Cardiac fibroblast (primary cell): ENCODE measurements around the gene ULK1.

Experiments
- DNase-seq, 2 donors: peaks; one replicate each; pipeline versions ENCODE4 v3.0.0 to v3.0.0-alpha.2; 2010; ENCODE audit warnings: low read depth in 2 of 2
- H3K4me3 ChIP-seq, 2 donors: replicated peaks in 1 of 2; 1 replicate in 1 of 2; 2 replicates in 1 of 2; pipeline ENCODE4 v1.5.1; 2011; ENCODE audit warnings: low read depth in 2 of 2, low read length in 2 of 2, mild to moderate bottlenecking in 2 of 2, moderate library complexity in 1 of 2
- CTCF ChIP-seq: IDR thresholded peaks from one replicate; pipeline ENCODE4 v1.5.1; 2011; ENCODE audit warnings: low read depth, mild to moderate bottlenecking, low read length, inconsistent platforms

Gene ULK1

GRCh38 chr12:131894313-131894860 lies at the start of gene ULK1:
ULK1 (plus strand) TSS chr12:131894622; CDS start chr12:131895002, 380 bp downstream.
- no peak for TF ChIP-seq CTCF
- H3K4me3 ChIP-seq = peak within 1 kb of the TSS; percentile 66
- peak; percentile 84 to 93 for DNase-seq

GRCh38 chr12:131844656-131845055 lies 49.8 kb upstream of the ULK1 start:
- DNase-seq = no peak
- no peak for TF ChIP-seq CTCF
- H3K4me3 ChIP-seq = no peak overlapping the region

- no peak for TF ChIP-seq CTCF
These were observed 49.3 kb upstream of the ULK1 start for GRCh38 chr12:131845121-131845520.

GRCh38 chr12:131847456-131847855 lies 47.0 kb upstream of the ULK1 start:
- no peak for TF ChIP-seq CTCF
- H3K4me3 ChIP-seq = no peak overlapping the region
- DNase-seq = no peak

More at GRCh38 chr12:131845121-131845520, 49.3 kb upstream of the ULK1 start:
- no peak for DNase-seq
- H3K4me3 ChIP-seq = no peak overlapping the region

GRCh38 chr12:131848753-131849152 lies 45.7 kb upstream of the ULK1 start:
- no peak for DNase-seq
- no peak for TF ChIP-seq CTCF
- H3K4me3 ChIP-seq = no peak overlapping the region

- H3K4me3 ChIP-seq = no peak overlapping the region
- no peak for DNase-seq
- TF ChIP-seq CTCF = no peak
These were observed 44.5 kb upstream of the ULK1 start for GRCh38 chr12:131849700-131850553.
